AG09309 (cell line): ENCODE results near the gene RNPEP.
A peak's percentile ranks its signal among the peaks of the same experiment; 100 is the strongest.

ENCODE experiments used
- DNase-seq: peaks from one replicate; pipeline ENCODE4 v3.0.0-alpha.2; 2010; ENCODE audit warnings: low read depth
- H3K4me3 ChIP-seq: 2 replicates; pipeline ENCODE4 v1.5.1; 2011; ENCODE audit warnings: mild to moderate bottlenecking, low read depth, low read length, moderate library complexity; ENCODE audit not compliant: control insufficient read depth
- TF ChIP-seq, protein P1 (sequence below): IDR thresholded peaks from 2 replicates; pipeline ENCODE4 v1.5.1; 2011; ENCODE audit warnings: mild to moderate bottlenecking, low read depth, low read length, inconsistent platforms; ENCODE audit not compliant: insufficient read depth, control insufficient read depth; ENCODE audit errors: missing control alignments

RNPEP gene

DNA sequence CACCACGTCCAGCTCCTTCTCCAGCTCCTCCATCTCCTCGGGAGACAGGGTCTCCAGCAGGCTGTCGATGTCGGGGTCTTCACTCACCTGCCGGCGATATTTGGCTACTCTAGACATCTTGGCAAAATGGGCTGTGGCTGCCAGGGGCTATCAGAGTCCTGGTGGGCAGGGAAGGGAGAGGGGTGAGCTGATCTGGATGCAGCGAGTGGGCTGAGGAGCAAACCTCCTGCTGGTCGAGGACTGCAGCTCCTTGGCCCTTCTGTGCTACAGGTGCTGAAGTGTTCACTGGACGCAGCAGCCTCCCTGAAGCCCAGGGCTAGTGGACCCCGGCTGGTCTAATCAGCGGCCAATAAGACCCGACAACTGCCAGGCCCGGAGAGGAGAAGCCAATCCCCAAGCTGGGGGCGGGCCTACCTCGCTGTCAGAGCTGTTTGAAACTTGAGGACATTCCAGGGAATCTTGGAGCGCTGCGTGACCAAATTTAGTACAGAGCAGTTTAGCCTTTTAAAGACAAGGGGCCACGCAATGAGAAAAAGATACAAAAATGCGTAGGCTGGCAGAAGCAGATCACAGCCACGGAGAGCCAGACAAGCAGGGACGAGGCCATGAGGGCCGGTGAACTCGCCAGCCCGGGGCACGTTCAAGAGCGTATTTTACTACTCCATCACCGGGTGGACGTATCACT is 36.1 kb upstream of the RNPEP start, which contains the start of gene LMOD1:
Gene LMOD1, minus strand, starts transcription at position 325 of the 685 bp plus-strand sequence. Its CDS starts 208 bp downstream, at position 117.
- TF ChIP-seq, protein P1, sequence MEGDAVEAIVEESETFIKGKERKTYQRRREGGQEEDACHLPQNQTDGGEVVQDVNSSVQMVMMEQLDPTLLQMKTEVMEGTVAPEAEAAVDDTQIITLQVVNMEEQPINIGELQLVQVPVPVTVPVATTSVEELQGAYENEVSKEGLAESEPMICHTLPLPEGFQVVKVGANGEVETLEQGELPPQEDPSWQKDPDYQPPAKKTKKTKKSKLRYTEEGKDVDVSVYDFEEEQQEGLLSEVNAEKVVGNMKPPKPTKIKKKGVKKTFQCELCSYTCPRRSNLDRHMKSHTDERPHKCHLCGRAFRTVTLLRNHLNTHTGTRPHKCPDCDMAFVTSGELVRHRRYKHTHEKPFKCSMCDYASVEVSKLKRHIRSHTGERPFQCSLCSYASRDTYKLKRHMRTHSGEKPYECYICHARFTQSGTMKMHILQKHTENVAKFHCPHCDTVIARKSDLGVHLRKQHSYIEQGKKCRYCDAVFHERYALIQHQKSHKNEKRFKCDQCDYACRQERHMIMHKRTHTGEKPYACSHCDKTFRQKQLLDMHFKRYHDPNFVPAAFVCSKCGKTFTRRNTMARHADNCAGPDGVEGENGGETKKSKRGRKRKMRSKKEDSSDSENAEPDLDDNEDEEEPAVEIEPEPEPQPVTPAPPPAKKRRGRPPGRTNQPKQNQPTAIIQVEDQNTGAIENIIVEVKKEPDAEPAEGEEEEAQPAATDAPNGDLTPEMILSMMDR = peak; percentile 9
- H3K4me3 ChIP-seq = peak within 1 kb of the TSS; percentile 70
- DNase-seq = peak; percentile 79

- no peak for DNase-seq
- no peak overlapping the region for H3K4me3 ChIP-seq
- TF ChIP-seq, protein P1 = no peak
These were observed 34.8 kb upstream of the RNPEP start for GRCh38 chr1:201947697-201948008.

DNA sequence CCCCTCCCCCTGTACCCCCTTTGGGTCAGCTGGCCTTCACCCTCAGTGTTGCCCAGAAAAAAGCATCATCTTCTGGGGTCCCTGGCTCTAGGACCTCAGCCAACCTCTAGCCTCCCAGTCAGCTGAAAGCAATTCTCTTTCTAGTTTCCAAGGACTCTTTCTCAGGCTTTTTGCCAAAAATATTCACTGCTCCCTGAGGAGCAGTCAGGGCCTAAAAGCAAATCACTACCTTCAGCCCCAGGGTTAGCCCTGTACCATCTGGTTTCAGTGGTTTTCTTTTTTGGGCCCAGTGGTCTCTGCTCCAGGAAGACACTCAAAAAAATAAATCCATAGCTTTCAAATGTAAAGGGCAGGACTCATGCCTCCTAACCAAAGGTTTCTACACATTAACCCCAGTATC is 33.0 kb upstream of the RNPEP start:
- DNase-seq = no peak
- TF ChIP-seq, protein P1 = no peak
- H3K4me3 ChIP-seq = no peak overlapping the region

- DNase-seq = no peak
- TF ChIP-seq, protein P1 = no peak
- peak overlapping the region; percentile 94 for H3K4me3 ChIP-seq
These were observed 28.0 kb upstream of the RNPEP start for GRCh38 chr1:201954263-201955008.

DNA sequence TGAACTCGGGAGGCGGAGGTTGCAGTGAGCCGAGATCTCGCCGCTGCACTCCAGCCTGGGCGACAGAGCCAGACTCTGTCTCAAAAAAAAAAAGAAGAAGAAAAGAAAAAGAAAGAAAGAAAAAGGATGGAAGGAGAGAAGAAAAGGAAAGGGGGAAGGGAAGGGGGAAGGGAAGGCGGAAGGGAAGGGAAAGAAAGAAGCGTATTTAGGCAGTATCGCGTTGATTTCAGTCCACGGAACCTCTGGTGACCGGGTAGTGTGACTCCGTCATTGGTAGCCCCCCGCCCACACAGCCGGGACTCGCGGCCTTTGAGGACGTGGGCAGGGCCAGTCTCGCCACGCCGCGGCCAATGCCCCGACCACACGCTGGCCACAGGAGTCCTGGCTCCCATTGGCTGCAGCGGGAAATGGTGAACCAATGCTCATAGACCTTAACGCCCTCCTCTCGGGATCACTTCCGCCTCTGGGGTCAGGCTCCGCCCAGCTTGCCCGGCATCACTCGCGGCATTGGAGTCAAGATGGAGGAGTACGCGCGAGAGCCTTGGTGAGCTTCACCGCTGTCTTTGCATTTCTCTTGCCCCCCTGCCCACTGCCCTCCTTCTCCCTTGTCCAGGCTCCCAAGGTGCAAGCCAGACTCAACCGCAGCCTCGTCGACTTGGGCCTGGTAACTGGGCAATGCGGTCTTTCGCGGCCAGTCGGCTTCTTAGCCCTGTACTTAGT is 27.3 kb upstream of the RNPEP start, which contains the start of gene TIMM17A:
Gene TIMM17A, plus strand, starts transcription at position 495 of the 720 bp plus-strand sequence. Its CDS starts 24 bp downstream, at position 519.
- H3K4me3 ChIP-seq = peak within 1 kb of the TSS; percentile 94
- TF ChIP-seq, protein P1 = no peak
- DNase-seq = peak; percentile 92

DNA sequence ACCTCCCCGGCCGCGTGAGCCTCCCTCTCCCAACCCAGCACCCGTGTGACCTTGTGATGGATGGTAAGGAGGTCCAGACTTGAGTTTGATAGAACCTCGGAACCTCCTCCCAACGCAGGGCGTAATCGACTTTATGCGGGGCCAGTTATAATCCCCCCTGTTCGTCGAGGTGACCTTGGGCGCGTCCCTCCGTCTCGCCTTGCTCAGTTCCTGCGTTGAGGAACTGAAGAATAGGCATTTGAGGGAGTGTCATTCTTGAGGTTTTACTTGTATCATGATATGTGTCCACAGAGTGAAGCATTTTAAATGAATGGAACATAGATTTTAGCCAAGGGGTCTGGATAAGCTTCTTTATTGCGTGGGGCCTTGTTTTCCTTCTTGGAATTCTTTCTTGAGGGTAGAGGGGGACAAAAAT is 26.7 kb upstream of the RNPEP start:
- no peak for DNase-seq
- peak overlapping the region; percentile 94 for H3K4me3 ChIP-seq
- TF ChIP-seq, protein P1 = no peak
